ENCODE data around the gene RARG. TPM values are rescaled to one million over a fixed set of nuclear protein-coding genes. Genes with fewer than 3 reads are reported as not detected.
"Not testable (repeated sequence)": the region's sequence is repeated elsewhere in the genome, so short reads cannot be mapped to it uniquely, and the experiment has no call there.

Gene RARG
- total RNA-seq, 1 donor = 6.6 TPM

DNA sequence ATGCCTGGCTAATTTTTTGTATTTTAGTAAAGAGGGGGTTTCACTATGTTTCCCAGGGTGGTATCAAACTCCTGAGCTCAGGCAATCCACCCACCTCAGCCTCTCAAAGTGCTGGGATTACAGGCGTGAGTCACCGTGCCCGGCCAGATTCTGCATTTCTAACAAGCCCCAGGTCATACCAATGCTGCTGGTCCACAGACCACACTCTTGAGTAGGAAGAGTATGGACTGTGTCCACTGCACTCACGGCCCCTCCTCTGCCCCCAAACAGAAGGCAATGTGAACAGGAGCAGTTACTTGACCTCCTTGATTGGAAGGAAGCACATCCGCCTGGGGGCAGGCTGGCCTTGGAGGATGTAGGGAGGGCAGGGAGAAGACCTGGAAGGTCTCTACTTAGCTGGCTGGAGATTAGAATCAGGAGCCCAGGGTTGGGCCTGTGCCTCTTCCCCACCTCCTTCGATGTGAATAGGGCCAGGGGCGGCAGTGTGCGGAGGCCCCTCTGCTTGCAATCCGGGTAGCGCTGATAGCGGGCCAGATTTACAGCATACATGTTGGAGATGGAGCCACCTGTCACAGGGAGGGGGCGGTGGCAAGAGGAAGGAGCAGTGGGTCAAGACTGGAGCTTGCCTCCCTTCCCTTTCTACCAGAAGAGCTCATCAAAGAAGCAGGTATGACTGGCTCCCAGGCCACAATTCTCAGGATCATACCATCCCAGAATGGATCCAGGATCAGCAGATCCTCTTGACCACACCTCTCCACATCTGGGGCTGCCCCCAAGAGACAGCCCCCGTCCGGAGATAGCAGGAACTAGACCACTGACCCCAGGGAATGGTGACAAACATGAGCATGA lies 60.9 kb downstream of the RARG start:
- H3K27me3 ChIP-seq (ENCODE audit: insufficient read depth, low read length) = no peaks in the 10 kb centered on the region
- no peak overlapping the region for H3K4me3 ChIP-seq (ENCODE audit: low read length)

DNA sequence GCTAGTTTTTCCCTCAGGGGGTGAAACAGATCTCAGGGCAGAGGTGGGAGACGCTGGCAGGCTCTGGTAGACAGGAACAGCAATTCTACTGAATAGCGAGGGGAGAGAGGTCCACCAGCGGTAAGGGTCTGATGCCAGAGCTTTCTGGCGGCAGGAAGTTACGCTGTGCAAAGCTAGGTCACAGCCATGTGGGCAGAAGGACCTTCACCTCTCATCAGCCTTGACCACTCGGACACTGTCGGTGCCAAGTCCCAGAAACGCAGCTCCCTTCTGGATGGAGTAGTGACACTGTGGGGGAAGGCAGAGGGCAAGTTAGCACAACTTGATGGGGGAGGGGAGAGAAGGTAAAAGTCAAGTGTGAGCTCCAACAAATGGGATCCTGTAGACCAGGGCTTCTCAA lies 61.8 kb downstream of the RARG start:
- Histone ChIP-seq H3K27me3 (ENCODE audit: insufficient read depth, low read length) (no peaks in the 10 kb centered on the region), H3K4me3 (ENCODE audit: low read length) (no peak overlapping the region), H3K9me3 (ENCODE audit: low read depth, low read length) (no peaks in the 10 kb centered on the region), H3K4me1 (ENCODE audit: insufficient read depth, low read length) (no peaks in the 10 kb centered on the region)

More for the DNA sequence above, 60.9 kb downstream of the RARG start:
- no peaks in the 10 kb centered on the region for H3K9me3 ChIP-seq (ENCODE audit: low read depth, low read length)
- H3K4me1 ChIP-seq (ENCODE audit: insufficient read depth, low read length) = no peaks in the 10 kb centered on the region

DNA sequence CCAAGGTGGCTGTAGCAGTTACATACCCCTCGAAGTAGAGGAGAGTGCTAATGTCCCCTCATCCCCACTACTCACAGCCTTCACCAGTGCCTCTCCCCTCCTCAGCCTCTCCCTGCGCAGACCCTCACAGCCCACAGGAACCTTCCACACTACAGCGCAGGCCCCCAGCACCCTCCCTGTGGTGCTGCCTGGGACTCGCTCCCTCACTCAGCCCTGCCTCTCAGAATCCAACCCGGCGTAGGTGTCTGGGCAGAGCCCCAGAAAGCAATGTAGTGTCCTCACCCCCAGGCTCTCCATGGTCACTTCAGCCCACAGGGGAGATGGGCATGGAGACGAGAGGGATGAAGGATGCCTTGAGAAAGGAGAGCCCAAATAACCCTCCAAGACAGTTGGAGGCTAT lies 62.4 kb downstream of the RARG start:
- H3K4me3 ChIP-seq (ENCODE audit: low read length) = no peak overlapping the region
- no peaks in the 10 kb centered on the region for H3K27me3 ChIP-seq (ENCODE audit: insufficient read depth, low read length)
- H3K9me3 ChIP-seq (ENCODE audit: low read depth, low read length) = no peaks in the 10 kb centered on the region
- H3K4me1 ChIP-seq (ENCODE audit: insufficient read depth, low read length) = no peaks in the 10 kb centered on the region

DNA sequence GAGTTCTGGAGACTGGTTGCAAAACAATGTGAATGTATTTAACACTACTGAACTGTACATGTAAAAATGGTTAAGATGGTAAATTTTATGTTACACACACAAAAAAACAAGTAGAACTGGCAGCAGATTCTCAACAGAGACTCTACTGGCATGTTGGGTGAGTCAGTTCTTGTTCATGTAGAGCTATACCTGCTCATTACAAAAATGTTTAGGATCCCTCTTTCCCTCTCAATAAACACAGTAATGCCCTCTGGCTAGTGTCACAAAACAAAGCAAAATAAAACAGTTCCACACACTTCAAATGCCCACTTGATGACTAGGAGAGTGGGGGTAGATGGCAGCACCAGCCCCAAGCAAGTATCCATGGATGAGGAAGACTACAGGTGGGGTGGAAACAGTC lies 65.2 kb downstream of the RARG start:
- Histone ChIP-seq H3K4me3 (ENCODE audit: low read length) (no peak overlapping the region), H3K4me1 (ENCODE audit: insufficient read depth, low read length) (no peaks in the 10 kb centered on the region), H3K9me3 (ENCODE audit: low read depth, low read length) (no peaks in the 10 kb centered on the region), H3K27me3 (ENCODE audit: insufficient read depth, low read length) (no peaks in the 10 kb centered on the region)

DNA sequence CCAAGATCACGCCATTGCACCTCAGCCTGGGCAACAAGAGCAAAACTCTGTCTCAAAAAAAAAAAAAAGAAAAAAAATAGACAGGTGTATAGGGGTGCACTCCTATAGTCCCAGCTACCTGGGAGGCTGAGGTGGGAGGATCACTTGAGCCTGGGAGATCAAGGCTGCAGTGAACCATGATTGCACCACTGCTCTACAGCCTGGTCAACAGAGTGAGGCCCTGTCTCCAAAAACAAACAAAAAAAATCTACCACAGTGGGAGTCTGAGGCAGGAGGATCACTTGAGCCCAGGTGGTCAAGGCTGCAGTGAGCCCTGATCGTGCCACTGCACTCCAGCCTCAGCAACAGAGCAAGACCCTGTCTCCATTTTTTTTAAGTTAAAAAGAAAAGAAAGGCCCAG lies 69.0 kb downstream of the RARG start:
- not testable (repeated sequence) for H3K4me3 ChIP-seq (ENCODE audit: low read length); H3K9me3 ChIP-seq (ENCODE audit: low read depth, low read length); H3K4me1 ChIP-seq (ENCODE audit: insufficient read depth, low read length); H3K27me3 ChIP-seq (ENCODE audit: insufficient read depth, low read length)

DNA sequence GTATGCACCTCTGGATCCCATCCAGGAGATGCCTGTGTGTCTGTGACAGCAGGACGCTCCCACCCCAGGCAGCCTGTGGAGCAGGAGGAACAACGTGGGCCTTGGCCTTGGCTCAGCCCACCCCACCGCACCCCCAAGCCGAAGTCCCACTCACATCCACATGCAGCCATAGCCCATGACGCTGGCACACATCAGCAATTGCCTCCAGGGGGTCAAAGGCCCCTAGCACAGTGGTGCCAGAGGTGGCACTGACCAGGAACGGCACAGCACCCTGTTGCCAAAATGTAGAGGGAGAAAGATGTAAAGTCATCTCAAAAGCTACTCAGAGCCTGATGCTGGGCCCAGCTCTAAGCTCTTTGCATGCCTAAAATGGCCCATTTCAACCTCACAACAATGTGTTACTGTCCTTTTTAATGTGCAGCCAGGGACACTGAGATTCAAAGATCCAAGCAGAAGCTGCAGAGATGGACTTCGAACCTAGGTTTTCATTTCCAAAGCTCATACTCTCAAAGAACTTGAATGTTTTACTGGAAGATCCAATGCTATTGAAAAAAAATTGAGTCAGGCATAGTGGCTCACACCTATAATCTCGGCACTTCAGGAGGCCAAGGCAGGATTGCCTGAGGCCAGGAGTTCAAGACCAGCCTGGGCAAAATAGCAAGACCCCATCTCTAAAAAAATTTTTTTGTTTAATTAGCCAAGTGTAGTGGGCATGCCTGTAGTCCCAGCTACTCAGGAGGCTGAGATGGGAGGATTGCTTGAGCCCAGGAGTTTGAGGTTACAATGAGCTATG lies 70.7 kb downstream of the RARG start:
- peaks cover 8% of the 10 kb centered on the region for H3K4me1 ChIP-seq (ENCODE audit: insufficient read depth, low read length)
- H3K27me3 ChIP-seq (ENCODE audit: insufficient read depth, low read length) = no peaks in the 10 kb centered on the region
- H3K9me3 ChIP-seq (ENCODE audit: low read depth, low read length) = no peaks in the 10 kb centered on the region
- no peak overlapping the region for H3K4me3 ChIP-seq (ENCODE audit: low read length)

DNA sequence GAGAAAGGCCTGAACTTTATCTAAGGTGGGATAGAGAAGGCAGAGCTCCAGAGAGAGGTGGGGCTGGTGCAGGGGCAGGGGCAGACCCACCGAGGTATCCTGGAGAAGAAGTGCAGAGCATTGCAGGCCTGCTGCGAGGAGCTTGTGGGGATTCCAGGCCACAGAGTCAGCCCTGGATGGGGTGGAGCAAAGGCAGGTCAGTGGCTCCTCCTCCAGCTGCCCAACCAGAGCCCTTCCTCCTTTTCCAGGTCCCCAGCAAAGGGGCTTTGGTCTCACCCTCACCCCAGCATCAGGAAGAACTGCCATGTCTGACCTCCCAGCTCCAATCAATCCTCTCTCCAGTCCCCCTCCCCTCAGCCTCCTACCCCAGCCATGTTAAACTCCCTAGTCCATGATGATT lies 71.3 kb downstream of the RARG start:
- Histone ChIP-seq H3K27me3 (ENCODE audit: insufficient read depth, low read length) (no peaks in the 10 kb centered on the region), H3K4me3 (ENCODE audit: low read length) (no peak overlapping the region), H3K9me3 (ENCODE audit: low read depth, low read length) (no peaks in the 10 kb centered on the region), H3K4me1 (ENCODE audit: insufficient read depth, low read length) (peaks cover 8% of the 10 kb centered on the region)

Other genes starting within 250 kb of the RARG start
- gene EIF4B, start 225.8 kb downstream of the RARG start, total RNA-seq = 1,510 TPM
- gene TNS2, start 182.1 kb downstream of the RARG start, total RNA-seq = 0.21 TPM
- gene SPRYD3, start 152.8 kb downstream of the RARG start, total RNA-seq = 9.4 TPM
- gene IGFBP6, start 134.5 kb downstream of the RARG start, total RNA-seq = not detected
- 0.21 TPM for gene SOAT2, start 128.7 kb downstream of the RARG start, total RNA-seq
- gene ZNF740, start 51.5 kb downstream of the RARG start, total RNA-seq = 15.2 TPM
- gene CSAD, start 51.3 kb downstream of the RARG start, total RNA-seq = 11.3 TPM
- 49.8 TPM for gene ITGB7, start 25.0 kb downstream of the RARG start, total RNA-seq
- 1.0 TPM for gene ESPL1, start 36.1 kb upstream of the RARG start, total RNA-seq
- 979 TPM for gene PFDN5, start 63.3 kb upstream of the RARG start, total RNA-seq
- 20.4 TPM for gene MYG1, start 67.5 kb upstream of the RARG start, total RNA-seq
- 13.2 TPM for gene AAAS, start 89.4 kb upstream of the RARG start, total RNA-seq
- not detected for gene SP7, start 104.1 kb upstream of the RARG start, total RNA-seq
- gene SP1, start 148.0 kb upstream of the RARG start, total RNA-seq = 53.6 TPM
- gene AMHR2, start 191.6 kb upstream of the RARG start, total RNA-seq = 0.52 TPM
- gene PRR13, start 209.5 kb upstream of the RARG start, total RNA-seq = 104 TPM
- 511 TPM for gene PCBP2, start 219.9 kb upstream of the RARG start, total RNA-seq